Thyroid gland (tissue), 4 donors: ENCODE data around the gene DSTN.

Experiments used
- CTCF ChIP-seq, 6 experiments: fragments of 200-600 bp in 3 of 6; fragments of 450-650 bp in 3 of 6; sonication (generic) in 3 of 6; IDR thresholded peaks; one replicate each; pipeline ENCODE4 v1.5.1; 2016 to 2019; ENCODE audit warnings: antibody characterized with exemption in 6 of 6, mild to moderate bottlenecking in 2 of 6, inconsistent platforms in 1 of 6, moderate library complexity in 1 of 6
- POLR2A ChIP-seq, 2 donors: fragments of 450-650 bp; IDR thresholded peaks; one replicate each; pipeline ENCODE4 v1.6.1; 2017; ENCODE audit warnings: antibody characterized with exemption in 2 of 2, mild to moderate bottlenecking in 2 of 2, moderate library complexity in 1 of 2

GRCh38 chr20:17611540-17612286 is 41.8 kb downstream of the DSTN start:
- TF ChIP-seq CTCF (IDR thresholded peaks at IDR 0.05) (peak in 4 of 6 experiments; percentile 45 to 60 (median 54)), POLR2A (IDR thresholded peaks at IDR 0.05) (no peak)
